Endometrial microvascular endothelial cells (primary cell): ENCODE data around the gene EIF1AY. TPM values are rescaled to one million over a fixed set of nuclear protein-coding genes. Genes with fewer than 3 reads are reported as not detected.
"Not testable (repeated sequence)": the region's sequence is repeated elsewhere in the genome, so short reads cannot be mapped to it uniquely, and the experiment has no call there.

Source experiments
- in situ Hi-C: cut with HindIII; loops from 2 replicates; pipeline ENCODE4 v1.10.0; 2017; ENCODE audit warnings: low sequenced_read_pairs, low pct_unique_long_range_greater_than_20kb; ENCODE audit errors: inconsistent ontology term
- total RNA-seq: library from RNA; depleted of rRNA; stranded (reverse); fragments of >200 nt; gene quantifications from one replicate; pipeline ENCODE4 v1.2.3, GENCODE V29; 2015; ENCODE audit errors: inconsistent ontology term

EIF1AY gene, protein sequence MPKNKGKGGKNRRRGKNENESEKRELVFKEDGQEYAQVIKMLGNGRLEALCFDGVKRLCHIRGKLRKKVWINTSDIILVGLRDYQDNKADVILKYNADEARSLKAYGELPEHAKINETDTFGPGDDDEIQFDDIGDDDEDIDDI
- not detected for total RNA-seq

DNA sequence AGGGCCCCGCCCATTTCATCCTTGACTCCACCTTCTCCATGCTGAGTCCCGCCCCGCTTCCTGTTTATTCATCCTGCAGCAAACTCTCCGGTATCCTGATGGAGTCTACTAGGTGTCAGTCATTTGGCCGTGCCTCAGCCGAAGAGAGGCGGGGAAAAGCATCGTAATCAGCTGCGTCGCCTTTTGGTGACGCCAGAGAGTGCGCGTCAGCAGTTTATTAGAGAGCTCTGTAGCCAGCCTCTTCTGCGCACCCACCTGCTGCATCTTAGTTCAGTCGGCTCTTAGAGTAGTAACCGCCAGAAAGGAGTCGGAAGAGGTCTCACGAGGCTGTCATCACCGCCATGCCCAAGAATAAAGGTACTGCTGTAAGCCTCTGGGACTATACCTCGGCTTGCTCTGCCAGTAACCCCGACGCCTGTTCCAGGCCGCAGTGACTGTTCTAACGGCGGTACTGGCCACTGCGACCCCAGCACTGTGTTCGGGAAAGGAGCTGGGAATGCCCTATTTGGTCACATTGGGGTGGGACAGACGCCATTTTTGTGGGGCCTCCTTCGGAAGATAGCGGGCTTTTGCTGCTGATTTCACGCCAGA lies at the start of gene EIF1AY:
Gene EIF1AY, plus strand, starts transcription at position 246 of the 591 bp plus-strand sequence. Its CDS starts 96 bp downstream, at position 342.
- in situ Hi-C loops, result no loop called here

DNA sequence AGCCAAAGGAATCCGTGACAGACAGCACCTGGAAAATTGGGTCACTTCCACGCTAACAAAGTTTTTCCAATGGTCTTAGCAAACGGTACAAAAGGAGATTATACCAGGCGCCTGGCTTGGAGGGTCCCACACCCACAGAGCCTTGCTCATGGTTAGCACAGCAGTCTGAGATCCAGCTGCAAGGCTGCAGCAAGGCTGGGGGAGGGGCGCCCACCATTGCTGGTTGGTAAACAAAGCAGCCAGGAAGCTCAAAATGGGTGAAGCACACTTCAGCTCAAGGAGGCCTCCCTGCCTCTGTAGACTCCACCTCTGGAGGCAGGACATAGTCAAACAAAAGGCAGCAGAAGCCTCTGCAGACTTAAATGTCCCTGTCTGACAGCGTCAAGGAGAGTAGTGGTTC lies 47.1 kb upstream of the EIF1AY start:
- in situ Hi-C loops, result no loop called here

DNA sequence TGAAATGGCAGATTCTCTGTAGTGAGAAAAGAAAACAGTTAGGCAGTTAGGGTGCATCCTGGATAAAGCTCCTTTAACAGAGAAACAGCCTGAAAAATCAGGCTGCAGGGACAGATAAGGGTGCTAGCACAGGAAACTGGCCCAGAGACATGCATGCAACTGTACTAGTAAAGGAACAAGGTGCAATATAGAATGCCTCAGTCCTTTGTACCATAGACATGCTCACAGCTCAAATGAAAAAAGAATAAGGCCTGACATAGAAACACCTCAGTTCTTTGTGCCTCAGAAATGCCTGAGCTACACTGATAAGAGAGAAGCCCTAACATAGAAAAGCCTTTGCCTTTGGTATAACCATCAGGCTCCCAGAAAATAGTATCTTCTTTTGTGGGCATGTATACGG lies 37.4 kb upstream of the EIF1AY start:
- in situ Hi-C loops, result no loop called here

DNA sequence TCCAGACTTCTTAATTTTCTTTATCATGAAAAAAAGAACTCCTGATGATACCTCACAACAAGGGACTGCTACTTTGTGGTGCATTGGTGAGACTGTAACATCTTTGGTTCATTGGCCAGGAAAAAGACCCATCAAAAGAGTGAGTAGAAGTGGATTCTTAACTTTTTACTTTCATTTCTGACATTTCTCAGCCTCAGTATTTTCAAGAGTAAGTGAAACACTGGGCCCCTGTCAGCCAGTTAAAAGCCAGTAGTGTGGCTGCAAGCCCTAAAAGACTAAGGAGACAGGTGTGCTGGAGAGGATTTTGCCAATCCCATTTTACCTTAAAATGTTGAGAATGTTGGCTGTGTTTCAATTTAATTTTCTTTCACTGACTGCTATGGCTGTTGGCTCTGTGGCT lies 36.6 kb upstream of the EIF1AY start:
- in situ Hi-C loops, result no loop called here

DNA sequence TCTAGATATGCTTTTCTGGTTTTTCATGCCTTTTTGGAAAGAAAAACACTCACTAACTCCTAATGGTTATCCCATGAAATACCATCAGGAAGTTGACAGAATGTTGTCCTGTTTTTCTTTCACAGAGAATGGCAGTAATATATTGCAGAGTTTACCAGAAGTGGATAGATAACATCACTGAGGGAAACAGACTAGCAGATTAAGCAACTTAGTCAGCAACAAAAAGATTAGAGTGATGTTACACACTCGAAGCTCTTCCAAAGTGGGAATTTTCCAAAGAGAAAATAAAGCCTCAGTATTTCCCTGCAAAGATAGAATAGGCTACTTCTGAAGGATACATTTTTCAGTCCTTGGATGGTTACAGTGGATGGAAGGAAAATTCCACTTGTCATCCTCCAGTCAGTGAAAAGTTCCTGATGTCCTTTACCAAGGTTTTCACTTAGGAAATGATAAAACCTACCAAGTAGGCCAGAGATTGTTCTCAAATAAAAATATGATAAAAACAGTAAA lies 31.1 kb upstream of the EIF1AY start:
- in situ Hi-C loops, result no loop called here

DNA sequence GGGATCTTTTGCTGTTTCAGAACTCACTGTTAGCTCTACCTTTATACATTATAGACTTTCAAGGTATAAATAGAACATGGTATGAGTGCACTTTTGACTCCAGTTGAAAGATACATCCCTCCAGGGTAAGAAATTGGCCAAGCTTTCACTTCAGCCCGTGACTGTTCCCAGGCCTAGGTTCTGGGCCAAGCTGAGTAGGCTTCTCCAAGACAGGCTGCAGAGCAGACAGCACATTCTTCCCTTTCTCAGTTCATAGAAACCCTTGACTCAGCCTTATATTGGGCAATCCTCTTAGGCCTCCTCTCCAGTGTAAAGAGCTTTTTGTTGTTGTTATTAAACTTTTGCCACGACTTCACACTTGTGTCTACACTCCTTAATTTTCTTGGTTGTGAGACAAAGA lies 29.5 kb upstream of the EIF1AY start:
- in situ Hi-C loops, result no loop called here

DNA sequence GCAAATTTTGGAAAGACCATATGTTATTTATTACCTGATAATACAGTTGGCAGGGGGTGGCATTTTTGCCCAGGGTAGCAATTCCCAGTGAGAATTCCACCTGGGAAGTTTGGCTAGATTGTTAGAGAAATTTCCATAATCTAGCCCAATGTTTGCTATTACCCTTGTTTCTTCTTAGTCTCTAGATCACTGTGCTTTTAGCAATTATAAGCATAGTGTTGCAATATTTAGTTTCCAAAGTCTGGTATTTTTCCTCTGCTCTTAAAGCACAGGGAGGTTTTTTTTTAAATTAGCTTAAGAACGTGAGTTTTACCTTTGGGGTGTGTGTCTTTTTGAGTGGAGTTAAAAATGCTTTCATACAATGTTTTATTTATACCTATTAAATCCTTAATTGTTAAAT lies 26.3 kb upstream of the EIF1AY start:
- in situ Hi-C loops, result no loop called here

DNA sequence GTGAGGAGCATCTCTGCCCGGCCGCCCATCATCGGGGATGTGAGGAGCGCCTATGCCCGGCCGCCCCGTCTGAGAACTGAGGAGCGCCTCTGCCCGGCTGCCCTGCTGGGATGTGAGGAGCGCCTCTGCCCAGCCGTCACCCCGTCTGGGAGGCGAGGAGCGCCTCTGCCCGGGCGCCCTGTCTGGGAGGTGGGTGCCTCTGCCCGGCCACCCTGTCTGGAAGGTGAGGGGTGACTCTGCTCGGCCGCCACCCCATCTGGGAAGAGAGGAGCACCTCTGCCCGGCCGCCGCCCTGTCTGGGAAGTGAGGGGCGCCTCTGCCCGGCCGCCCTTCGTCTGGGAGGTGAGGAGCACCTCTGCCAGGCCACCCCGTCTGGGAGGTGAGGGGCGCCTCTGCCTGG lies 23.7 kb upstream of the EIF1AY start:
- in situ Hi-C loops, result no loop called here

DNA sequence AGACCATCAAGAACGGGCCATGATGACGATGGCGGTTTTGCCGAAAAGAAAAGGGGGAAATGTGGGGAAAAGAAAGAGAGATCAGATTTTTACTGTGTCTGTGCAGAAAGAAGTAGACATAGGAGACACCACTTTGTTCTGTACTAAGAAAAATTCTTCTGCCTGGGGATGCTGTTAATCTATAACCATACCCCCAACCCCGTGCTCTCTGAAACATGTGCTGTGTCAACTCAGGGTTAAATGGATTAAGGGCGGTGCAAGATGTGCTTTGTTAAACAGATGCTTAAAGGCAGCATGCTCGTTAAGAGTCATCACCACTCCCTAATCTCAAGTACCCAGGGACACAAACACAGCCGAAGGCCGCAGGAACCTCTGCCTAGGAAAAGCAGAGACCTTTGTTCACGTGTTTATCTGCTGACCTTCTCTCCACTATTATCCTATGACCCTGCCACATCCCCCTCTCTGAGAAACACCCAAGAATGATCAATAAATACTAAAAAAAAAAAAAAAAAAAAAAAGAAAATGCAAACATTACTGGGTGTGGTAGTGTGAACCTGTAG lies 22.7 kb upstream of the EIF1AY start:
- in situ Hi-C loops, result not testable (repeated sequence)

DNA sequence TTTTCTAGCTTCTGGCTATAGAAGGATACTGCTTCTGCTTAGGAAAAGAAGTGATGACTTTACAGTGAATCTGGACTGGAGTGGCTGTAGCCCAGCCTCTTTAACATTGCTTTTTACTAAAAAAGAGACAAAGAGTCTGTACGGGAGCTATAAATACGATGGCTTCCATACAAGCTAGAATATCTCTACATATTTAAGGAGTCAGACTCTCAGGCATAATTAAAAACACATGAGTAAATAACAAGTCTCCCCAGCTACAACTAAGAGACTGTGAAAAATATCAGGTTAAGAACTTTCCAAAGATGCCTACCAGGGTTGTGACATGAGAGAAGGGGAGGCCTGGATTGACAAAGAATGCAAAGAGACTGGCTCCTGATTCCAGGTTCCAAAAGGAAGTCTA lies 19.8 kb upstream of the EIF1AY start:
- in situ Hi-C loops, result no loop called here

DNA sequence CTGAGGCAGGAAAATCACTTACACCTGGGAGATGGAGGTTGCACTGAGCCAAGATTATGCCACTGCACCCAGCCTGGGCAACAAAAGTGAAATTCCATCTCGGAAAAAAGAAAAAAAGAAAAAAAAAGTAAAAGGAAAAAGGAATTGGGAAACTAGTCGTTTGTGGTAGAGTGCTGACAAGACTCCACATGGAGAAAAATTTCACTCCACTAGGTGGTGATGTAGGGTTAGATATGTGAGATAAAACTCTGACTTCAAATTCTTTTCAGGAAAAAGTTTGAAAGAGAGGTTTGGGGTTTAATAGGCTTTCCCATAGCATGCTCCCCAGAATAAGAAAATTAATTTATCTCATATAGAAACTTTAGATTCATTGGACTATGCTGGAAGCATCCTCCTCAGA lies 16.9 kb upstream of the EIF1AY start:
- in situ Hi-C loops, result no loop called here

DNA sequence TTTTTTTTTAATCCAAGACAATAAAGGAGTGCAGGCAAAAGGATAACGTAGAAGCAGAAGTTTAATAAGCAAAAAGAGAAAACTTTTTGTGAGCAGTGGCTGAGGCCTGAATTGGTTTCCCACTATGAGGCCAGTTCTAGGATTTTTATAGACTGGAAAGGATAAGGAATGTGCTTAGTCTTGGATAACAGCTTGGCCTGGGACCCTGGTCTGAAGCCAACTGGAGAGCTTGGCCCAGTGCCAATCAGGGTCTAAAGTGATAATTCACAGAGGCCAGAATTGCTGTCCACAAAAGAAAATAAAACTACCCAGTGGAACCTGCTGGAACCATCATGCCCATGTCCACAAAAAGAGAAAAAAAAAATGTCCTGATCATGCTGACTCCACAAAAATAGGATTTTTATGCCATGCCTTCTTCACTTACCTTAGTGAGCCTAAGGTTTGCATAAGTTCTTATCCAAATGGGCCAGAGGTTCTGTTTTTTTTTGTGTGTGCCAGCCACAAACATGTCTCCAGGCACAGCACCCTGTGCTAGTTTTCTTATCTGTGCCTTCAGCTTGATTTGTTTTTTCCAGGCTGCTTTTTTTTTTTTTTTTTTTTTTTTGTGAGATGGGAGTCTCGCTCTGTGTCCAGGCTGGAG lies 15.6 kb upstream of the EIF1AY start:
- in situ Hi-C loops, result no loop called here

DNA sequence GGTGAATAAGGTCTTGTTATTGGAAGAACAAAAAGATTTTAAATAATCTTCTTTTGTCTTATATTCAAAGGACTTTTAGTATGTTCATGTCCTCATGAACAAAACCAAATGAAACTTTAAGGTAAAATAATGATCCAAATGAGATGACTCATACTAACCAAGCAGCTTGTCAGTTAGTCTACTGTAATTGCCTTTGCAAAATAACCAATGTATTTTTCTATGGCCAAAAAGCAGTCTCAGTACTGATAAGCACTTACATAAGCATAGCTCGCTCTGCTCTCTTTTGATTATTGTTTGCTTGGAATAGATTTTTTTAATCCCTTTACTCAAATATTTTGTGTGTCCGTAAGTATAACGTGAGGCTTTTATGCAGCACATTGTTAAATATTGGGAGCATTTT lies 4.3 kb upstream of the EIF1AY start:
- in situ Hi-C loops, result no loop called here

DNA sequence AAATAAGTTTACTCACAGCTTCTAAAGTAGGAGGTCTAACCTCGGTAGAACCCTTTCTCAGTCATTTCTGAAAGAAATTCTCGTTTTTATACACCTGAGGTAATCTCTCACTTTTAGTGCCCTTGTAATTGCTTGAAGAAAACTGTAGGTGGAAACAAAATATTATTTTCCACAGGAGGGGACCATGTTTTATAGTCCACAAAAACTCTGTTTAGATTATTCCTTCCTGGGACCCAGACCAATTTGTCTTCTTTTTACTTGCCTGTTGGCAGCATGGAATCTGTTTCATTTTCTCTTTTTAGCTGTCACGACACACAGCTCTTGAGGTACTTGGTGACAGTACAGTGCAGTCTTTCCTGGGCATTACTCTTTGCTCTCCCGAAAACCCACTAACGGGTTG lies 930 bp downstream of the EIF1AY start:
- in situ Hi-C loops, result no loop called here

DNA sequence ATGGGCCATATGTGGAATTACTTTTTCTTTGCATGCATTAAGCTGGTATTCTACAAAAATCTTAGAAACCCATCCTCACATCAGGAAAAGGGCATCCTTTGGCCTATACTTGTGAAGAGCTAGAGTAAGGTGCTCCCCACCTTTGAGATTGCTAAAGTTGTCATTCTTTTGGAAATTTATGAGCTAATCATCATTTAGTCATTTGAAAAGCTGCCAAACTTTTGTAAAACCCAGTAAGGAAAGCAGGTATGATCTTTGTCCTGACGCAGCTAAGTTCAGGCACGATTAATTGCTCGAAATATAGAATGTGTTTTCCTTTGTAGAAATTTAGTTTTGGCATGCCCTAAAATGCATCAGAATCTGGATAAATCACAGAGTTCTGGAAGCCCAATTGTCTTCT lies 2.6 kb downstream of the EIF1AY start:
- in situ Hi-C loops, result no loop called here

DNA sequence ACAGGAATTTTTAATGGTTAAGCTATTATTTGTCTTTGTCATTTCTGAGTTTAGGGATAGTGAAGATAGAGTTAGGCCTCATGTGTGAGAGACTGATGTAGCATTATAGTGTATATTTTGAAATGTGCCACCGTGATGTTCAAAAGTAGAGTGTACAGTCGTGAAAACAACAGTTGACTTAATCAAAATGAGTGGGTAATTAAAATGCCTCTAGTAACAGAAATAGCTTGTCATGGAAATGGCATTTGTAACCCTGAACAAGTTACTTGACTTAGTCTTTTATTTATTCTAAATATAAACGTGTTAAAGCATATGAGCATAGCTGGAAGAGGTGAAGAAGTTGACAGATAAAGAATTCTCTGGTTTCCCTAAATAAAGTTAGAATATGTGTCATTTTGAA lies 6.1 kb downstream of the EIF1AY start:
- in situ Hi-C loops, result no loop called here

DNA sequence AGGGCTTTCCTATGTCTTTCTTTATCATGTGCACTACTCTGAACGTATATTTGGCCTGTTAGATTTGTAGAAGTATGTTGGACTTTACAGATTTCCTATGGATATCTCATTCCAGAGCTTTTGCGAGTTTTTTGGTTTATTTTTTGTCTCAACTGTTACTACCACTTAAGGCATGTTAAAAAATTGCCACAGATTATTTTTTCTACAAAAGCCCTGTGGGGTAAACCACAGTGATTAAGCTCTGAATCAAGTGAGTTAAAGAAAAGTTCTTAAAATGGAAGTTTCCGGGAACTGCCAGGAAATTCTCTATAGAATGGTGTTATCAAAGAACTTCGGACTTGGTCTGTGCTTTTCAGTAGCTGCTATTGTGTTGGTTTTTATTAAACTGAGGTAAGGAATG lies 10.6 kb downstream of the EIF1AY start:
- in situ Hi-C loops, result no loop called here
